ENCODE results near the gene CACNA1C. TPM values are rescaled to one million over a fixed set of nuclear protein-coding genes. Genes with fewer than 3 reads are reported as not detected.
A peak's percentile ranks its signal among the peaks of the same experiment; 100 is the strongest.

Gene CACNA1C
- total RNA-seq, 1 experiment from 2014 or later, result 0.57 TPM

DNA sequence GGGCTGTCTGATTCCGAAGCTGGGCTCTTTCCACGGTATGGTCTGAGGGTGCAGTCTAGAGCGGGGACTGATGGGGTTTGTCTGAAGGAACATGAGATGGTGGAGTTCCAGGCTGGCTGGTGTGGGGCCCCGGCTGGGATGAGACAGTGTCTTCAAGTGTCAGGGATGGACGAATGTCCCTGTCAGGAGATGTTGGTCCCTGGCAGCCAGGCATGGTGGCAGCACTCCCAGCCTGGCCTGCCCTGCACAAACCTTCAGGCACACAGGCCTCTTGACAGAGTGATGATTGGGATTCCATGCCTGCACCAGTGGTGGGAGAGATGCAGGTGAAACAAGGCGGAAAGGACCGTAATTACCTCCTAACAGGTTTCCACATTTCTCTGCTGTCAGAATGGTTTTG, 221.9 kb downstream of the CACNA1C start:
- no peak for DNase-seq (ENCODE audit: low read depth)

DNA sequence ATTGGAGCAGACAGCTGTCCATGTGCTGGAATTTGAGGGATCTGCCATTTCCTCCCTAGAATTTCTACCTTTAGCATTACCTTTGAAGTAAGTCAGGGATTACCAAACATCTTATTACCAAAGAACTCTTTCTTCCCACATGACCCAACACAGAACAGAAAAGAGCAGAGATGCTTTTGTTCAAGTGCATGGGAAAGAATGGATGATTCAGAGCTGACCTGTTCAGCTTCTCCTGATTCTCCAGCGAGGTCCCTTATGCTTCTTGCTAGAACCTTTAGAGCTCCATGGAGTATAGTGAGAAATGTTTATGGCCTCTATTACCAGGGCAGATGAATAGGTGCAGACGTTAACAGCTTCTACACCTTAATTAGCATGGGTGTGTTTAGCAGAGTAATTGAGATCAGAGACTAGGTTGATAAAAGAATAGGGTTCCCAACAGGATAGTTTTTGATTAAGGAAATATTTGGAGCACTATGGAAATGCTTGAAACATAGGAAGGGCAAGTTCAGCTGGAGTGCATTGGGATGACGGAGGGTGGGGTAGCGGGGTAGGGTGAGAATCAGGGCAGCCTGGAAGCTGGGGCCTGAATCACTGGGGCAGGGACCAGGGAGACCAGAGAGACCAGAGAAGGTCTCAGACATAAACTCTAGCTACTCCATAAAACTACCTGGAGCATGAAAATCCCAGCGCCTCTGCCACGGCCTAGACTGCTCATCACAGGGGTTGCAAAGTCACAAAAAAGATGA, 223.7 kb downstream of the CACNA1C start:
- DNase-seq (ENCODE audit: low read depth), result no peak

DNA sequence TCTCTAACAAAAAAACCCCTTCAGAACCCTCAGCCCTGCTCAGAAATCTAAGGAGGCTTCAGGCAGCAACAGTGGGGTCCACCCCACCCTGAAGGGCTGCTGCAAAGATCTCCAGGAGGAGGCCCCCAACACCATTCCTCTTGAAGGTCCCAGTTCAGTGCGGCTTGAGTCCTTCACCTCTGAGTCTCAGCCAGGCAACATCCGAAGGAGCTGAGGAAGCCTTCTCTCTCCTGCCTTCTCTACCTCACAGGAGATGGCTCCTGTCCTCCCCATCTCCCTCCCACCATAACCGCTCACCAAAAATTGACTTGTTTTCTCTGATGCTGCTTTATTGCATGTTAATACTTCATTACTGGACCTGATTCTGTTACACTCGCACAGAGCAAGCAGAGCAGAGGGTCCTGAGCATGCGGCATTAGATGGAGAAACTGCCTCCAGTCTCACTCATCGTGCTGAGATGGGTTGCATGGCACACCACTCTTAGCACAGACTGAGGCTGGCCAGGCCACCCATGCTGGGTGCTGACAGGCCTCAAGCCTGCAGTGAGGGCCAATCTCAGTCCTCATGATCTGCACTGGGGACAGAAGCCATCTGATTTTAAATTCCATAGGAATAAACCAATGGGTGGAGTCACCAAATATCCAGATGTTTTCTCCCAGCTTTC, 224.8 kb downstream of the CACNA1C start:
- DNase-seq (ENCODE audit: low read depth), result no peak

DNA sequence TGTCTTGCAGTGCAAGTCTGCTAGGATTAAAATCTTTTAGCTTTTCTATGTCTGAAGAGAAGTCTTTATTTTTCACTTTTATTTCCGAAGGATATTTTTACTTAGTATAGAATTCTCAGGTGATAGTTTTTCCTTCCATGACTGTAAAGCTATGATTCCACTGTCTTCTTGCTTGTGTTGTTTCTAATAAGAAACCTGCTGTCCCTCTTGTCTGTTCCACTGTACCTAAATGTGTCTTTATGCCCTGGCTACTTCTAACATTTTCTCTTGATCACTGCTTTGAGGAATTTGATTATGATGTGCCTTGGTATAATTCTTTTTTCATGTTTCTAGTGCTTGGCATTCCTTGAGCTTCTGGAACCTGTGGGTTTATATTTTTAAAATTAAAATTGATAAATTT, 228.7 kb downstream of the CACNA1C start:
- DNase-seq (ENCODE audit: low read depth), result no peak

DNA sequence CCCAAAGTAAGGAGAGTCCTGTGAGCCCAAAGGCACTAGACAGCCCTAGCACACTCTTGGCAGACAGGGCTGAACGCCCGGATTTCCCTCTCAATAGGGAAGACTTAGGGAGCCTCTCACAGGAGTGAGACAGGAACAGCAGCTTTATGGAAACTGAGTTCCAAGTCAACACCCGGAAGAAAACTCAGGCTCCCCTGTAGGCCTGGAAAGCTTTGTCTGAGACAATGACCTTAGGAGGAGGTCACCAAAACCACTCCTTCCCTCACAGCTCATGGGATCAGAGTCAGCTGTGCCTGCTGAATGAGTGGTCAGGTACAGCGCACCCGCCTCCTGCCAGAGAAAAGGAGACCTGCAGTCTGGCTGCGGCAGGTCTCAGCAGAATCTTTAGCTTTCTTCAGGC, 229.5 kb downstream of the CACNA1C start:
- DNase-seq (ENCODE audit: low read depth), result no peak

DNA sequence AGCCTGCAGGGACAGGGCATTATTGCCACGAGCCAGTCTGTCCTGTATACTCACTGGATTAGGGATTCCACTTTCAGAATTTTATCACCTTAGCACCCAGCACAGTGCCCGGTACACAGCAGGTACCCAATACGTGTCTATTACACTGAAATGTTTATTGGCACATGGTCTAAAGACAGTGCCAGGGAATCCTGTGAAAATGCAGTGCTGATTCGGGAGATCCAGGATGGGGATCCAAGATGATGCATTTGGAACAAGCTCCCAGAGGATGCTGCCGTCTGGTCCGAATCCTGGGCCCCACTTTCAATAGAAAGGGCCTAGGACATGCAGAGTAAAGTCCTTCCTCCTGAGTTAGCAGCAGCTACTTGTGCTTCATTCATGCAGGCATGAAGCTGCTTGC, 230.7 kb downstream of the CACNA1C start:
- no peak for DNase-seq (ENCODE audit: low read depth)

DNA sequence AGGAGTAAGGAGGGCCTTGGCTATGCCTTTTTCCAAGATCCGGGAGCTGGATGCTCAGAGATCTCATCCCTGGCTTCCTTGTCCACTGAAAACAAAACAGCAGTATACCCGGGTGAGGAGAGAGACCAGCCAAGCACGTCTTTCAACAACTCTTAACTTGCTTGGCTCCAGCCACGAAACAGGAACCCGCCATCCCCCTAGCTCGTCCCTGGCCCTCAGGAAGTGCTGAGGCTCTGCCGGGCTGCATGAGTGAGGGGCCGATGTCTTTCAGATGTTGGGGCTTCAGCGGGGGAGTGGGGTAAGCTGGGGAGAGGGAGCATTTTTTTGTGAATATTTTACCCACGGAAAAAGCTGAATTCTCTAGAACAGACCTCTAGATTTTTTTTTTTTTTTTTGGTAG, 231.1 kb downstream of the CACNA1C start:
- no peak for DNase-seq (ENCODE audit: low read depth)

DNA sequence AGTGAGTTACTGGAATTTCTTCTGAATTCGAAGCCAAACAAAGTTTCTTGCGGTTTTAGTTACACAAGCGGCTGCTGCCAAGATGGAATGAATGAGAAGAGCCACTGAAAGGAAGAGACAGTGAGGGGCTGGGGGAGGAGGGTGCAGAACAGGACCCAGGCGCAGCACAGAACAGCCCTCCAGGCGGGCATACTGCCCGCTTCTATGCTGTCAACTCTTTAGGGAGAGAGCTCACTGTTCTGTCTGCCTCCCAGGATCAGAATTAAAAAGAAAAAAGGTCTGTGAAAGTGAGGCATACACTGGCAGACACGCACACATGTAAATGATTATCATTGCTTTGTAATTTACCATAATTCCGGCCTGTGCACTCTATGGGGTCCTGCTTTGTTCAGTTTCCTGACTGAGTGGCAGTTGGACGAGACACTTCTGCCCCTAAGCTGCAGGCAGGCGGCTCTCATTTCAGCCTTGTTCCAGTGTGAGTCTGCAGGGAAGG, 231.6 kb downstream of the CACNA1C start:
- no peak for DNase-seq (ENCODE audit: low read depth)

DNA sequence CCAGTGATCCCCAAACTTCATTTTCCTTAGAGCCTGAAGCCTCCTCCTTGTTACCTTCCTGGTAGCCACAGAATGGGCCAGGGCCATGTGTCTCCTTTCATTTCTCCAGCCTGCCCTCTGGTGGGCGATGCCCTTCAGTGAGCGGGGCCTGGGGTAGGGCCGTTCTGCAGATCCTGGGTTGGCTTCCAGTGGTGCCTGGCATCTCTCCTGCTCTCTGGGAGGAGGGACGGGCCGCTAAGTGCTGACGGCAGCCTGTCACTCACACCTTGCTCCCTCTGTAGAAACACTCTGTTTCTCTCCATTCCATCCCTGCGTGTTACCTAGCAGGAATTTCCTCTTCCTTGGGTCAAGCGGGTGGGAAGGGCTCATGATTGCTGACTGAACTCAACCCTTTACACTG, 232.1 kb downstream of the CACNA1C start:
- DNase-seq (ENCODE audit: low read depth), result peak; percentile 47

DNA sequence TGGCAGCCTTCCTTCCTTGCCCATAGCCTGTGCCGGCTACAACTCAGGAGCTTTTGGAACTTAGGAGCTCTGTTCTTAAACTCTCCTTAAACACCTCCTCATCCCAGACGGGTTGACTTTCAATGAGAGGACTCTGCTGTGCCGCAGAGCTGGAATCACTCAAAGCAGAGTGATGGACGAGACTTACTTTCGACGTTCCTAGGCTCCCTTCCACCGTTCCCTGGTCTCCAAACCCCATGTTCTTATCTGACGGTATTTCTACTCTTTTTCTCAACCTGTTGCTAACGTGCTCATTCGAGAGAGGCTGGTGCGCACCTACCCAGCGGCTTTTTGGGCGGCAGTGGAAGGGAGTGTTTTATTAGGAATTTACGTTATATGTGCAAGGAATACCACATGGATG, 232.7 kb downstream of the CACNA1C start:
- DNase-seq (ENCODE audit: low read depth), result no peak

DNA sequence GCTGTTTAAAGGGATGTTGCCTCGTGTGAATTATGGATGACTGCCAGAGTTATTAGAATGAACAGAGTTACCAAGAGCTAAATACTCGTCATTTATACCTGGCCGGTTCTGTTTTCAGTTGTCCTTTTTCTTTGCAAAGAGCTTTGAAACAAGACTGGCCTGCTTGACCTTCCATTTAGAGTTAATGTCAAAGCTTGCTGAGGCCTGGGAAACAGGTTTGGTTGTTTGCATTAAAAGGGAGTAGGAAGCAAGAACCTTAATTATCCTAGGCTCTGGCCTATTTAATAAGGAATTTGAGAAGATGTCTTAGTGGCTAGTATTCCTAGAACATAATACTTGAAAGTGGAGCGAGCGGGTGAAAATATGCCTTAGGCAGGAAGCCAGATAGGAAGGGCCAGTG, 233.3 kb downstream of the CACNA1C start:
- DNase-seq (ENCODE audit: low read depth), result no peak

DNA sequence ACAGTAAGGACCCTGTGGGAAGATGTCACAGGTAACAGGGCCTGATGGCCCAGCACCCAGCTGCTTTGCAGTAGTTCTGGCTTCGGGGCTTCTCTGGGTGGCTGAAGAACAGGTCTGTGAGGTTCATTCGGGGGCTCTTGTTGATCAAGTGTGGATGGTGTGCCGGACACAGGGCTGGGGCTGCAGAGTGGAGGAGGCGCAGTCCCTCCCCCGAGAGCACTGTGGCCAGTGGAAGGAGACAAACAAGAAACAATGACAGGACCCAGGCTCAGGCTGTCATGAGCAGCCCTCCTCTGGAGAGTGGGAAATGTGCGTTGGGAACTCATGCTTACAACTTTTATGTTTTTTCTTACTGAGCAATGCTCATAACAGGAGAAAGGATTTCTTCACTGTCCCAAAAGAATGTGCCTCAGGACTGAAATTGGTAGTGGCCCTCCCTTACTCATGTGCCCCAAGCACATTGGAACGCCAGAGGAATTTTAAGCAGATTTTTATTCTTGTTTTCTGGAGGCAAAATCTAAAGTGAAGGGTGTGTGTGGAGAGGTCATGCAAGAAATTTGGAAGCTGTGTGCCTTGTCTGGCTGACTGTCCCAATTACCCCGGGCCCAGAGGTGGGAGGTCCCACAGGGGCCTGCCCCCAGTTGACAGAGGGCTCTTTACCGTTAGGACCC, 233.8 kb downstream of the CACNA1C start:
- DNase-seq (ENCODE audit: low read depth), result no peak

DNA sequence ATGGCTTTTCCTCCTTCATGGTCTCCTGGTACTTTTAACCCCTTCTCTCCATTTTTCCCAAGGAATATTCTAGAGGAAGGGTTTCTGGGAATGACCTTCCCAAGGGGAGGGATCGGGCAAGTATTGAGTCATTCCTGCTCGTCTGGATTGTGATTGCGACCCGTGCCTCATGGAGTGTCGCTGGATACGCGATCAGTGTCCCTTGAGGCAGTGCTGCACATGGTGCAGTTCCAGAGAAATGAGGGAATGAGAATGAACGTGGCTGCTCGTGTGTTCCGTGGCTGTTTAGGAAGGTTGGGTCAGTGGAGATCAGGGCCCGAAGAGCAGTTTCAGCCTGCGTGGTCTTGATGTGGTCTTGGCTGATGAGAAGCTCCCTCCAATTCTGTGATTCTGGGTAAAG, 234.4 kb downstream of the CACNA1C start:
- DNase-seq (ENCODE audit: low read depth), result no peak

DNA sequence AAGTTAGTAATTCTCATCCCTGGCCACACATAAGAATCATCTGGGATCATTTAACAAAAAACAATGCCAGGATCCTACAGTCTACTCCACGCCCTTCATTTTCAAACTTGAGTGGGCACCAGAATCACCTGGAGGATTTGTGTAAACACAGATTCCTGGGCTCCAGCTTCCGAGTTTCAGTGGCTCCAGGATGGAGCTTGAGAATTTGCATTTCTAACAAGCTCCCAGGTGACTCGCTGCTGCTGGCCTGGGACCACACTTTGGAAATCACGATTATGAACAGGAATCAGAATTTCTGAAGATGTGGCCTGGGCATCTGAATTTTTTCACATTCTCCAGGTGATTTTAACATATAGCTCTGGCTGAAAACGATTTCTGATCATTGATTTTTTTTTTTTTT, 234.8 kb downstream of the CACNA1C start:
- DNase-seq (ENCODE audit: low read depth), result no peak

DNA sequence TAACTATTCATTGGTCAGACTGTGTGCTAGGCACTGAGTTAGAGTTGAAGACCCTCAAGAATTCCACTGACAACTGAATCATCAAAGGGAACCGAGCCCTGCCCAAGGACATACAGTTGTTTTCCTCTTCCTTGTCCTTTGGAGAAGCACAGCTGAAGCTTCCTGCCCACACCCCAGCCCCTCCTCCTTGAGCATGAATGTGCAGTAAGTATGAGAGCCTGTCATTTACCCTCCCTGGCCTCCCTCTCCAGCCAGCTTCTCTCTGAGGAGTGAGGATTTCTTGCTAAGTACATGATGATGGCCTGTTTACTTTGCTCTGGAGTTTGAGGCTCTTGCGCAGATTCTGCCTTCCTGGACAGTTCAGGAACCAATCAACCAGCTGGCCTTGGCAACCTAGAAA, 235.2 kb downstream of the CACNA1C start:
- peak; percentile 43 for DNase-seq (ENCODE audit: low read depth)

DNA sequence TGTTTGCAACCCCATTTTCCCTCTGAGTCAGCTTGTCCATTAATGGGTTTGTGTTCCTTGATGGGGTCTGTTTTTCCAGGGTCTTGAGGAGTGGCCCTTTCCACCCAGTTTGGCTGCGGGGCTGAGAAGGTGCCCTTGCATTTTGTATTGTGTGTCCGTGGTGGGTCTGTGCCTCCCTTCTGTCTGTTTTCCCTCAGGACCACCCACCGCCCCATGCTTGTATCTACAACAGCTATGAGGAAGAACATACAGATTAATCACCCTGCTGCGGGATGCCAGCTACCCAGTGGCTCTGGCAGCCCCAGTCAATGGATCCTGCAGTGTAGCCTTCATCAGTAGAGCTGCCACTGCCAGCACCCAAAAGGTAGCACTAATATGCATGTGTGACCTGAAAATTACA, 235.7 kb downstream of the CACNA1C start:
- no peak for DNase-seq (ENCODE audit: low read depth)

DNA sequence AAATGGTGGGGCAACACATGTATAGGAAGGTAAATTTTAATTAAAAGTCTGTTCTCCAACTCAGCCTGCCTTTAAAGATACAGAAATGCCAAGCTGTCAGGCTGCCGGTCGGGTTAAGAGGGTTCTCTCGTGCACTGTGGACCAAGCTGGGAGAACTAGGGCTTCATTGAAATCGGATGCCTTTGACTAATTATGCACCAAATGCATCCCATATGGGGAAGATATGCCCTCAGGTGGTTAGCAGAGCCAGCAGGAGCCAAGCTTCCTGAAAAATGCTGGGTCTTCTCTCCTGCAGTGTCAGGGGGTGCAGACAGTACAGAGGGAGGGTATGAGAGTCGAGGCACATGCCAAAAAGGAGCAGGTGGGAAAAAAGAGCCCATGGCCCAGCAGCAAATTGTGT, 236.1 kb downstream of the CACNA1C start:
- DNase-seq (ENCODE audit: low read depth), result no peak

DNA sequence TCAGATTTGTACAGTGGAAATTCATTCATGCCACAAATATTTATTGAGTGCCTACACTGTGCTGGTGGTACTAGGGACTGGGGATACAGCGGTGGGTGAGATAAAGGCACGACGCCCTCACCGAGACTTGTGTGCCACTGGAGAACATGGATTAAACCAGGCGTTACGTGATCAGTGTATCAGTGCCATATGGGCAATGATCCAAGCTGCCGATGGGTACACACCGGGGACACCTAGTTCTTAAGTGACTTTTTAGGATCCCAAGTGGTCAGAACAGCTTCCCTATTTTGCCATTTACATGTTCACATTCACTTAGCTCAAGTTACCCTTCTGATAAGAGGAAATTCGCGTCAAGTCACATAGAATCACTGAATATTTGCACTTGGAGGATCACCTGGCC, 236.7 kb downstream of the CACNA1C start:
- no peak for DNase-seq (ENCODE audit: low read depth)

DNA sequence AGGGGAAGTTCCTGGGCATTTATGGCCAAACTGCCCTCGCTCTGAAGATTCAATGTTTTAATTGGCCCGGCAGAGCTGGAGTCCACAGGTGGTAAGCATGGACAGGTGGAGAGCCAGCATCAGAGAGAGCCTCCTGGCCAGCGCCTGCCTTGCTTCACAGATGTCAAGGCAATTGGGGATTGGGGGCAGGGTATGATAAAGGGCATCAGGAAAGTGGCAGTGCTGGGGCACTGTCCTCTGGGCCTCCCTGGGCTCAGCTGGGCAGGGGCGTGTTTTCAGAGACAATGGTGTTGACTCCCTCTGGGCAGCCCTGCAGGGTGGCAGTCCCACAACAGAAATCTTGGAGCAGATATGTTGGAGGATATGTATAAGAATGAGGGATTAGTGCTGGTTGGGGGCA, 237.3 kb downstream of the CACNA1C start:
- DNase-seq (ENCODE audit: low read depth), result no peak

DNA sequence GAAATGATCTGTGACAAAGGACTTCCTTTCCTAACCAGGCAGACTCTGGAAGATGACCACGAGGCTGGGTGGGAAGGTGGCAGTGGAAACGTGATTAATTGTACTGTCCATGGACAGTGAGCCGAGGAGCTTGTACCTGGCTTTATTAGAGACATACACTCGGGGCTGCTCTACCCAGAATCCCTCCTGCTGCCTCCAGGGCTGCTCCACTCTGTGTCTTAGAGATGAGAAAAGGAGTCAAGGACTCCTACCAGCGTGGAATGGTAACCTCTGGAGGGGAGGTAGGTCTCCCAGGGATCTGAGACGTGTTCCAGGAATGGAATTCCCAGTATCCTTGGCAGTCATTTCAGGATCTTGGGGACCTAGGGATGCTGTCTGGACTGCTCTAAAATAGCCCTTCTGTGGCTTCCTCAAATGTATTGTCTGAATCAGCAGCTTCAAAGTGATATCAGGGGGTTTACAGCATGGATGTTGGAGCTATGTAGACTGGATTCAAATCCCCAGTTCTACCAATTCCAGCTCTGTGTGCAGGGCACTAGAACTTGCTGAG, 237.8 kb downstream of the CACNA1C start:
- no peak for DNase-seq (ENCODE audit: low read depth)

DNA sequence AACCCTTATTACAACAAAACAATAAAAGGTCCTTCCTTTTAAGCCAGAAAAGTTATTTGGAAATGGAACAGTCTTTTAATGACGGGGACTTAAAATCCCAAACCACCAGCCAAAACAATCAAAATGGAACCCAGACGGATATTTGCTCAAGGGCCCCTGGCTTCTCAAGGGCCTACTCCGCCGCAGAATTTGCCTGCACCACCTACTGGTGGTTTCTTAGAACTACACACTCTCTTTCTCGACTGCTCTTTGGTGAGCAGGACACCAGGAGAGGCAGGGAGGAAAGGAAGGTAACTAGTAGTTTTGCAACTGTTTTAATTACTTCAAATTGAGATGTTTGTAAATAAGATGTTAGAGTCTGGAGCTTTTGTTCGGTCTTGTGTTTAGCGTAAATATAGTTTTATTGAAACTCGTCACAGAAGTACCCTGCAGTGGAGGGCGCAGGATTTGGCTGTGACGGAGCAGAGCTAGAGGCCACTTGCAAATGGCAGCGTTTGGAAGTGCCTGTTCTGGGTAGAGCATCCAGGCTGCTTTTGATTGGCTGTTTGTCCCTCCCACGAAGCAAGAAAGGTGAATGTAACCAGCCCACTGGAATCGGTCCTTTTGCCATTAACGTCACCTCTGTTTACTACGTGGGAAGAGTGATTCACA, 238.5 kb downstream of the CACNA1C start:
- peak; percentile 41 for DNase-seq (ENCODE audit: low read depth)

DNA sequence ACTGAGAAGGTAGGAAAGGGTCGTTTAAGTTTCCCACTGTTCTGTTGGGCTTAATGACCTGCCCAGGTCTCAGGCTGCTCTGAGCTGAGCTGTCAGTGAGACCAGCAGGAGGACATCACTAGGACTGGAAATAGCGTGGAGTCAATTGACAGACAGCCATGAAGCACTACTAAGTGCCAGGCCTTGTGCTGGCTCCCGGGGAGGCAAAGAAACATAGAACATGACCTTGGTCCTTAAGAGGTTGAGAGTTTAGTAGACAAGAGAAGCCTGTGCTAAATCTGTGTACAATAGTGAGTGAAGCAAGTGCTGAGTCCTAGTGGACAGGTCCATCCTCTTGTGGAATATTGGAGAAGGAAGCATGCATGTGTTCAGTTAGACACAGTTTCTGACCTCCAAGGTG, 239.2 kb downstream of the CACNA1C start:
- no peak for DNase-seq (ENCODE audit: low read depth)
